ENCODE measurements around the gene HAND2. TPM values are rescaled to one million over a fixed set of nuclear protein-coding genes. Genes with fewer than 3 reads are reported as not detected.

Gene HAND2
- total and polyA plus RNA-seq, 2 experiments from 2014 or later: 0.15 TPM; not detected in 1

DNA sequence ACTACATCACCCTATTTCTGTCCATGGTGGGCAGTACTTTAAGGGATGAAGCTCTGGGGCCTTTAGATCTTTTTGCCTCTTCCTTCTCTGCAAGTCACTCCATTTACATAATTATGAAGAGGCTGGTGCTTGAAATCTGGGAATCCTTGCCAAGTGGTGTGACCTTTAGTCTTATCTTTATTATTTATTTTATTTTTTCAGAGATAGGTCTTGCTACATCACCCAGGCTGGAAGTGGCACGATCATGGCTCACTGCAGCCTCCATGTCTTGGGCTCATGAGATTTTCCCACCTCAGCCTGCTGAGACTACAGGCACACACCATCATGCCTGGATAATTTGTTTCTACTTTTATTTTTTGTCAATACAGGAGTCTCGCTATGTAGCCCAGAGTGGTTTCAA lies 34.4 kb upstream of the HAND2 start (continued):
- TF ChIP-seq, protein P1, sequence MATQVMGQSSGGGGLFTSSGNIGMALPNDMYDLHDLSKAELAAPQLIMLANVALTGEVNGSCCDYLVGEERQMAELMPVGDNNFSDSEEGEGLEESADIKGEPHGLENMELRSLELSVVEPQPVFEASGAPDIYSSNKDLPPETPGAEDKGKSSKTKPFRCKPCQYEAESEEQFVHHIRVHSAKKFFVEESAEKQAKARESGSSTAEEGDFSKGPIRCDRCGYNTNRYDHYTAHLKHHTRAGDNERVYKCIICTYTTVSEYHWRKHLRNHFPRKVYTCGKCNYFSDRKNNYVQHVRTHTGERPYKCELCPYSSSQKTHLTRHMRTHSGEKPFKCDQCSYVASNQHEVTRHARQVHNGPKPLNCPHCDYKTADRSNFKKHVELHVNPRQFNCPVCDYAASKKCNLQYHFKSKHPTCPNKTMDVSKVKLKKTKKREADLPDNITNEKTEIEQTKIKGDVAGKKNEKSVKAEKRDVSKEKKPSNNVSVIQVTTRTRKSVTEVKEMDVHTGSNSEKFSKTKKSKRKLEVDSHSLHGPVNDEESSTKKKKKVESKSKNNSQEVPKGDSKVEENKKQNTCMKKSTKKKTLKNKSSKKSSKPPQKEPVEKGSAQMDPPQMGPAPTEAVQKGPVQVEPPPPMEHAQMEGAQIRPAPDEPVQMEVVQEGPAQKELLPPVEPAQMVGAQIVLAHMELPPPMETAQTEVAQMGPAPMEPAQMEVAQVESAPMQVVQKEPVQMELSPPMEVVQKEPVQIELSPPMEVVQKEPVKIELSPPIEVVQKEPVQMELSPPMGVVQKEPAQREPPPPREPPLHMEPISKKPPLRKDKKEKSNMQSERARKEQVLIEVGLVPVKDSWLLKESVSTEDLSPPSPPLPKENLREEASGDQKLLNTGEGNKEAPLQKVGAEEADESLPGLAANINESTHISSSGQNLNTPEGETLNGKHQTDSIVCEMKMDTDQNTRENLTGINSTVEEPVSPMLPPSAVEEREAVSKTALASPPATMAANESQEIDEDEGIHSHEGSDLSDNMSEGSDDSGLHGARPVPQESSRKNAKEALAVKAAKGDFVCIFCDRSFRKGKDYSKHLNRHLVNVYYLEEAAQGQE (IDR thresholded peaks at IDR 0.05; ENCODE audit: unreplicated experiment): no peak

DNA sequence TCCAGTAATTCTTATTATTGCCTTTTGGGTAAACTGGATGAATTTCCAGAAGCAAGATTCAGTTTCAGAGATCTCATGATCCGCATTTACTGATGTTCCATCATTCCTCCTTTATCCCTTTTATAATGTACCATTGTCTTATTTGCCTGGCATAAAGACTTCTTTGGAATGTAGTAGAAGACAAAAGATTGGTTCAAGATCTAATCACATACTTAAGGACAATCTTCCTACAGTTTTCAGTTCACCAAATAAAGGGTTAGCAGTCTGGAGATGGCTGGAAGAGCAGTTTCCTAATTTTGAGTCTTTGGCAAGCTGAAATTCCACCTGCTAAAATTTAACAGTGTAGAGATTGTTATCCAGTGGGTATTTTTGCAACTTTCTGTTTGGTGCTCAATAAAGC lies 30.9 kb upstream of the HAND2 start:
- Histone ChIP-seq H2AFZ (no peak overlapping the region), H3K27ac (ENCODE audit: low read depth) (no peak overlapping the region), H3K9me2 (ENCODE audit: insufficient read depth) (no peaks in the 10 kb centered on the region), H3K4me2 (no peak overlapping the region), H3K36me3 (ENCODE audit: insufficient read depth) (no peaks in the 10 kb centered on the region), H3F3A (replicated peaks; ENCODE audit: low read depth) (no peaks in the 10 kb centered on the region), H3K27me3 (ENCODE audit: insufficient read depth) (no peaks in the 10 kb centered on the region), H3K4me3 (no peak overlapping the region), H4K20me1 (replicated peaks; ENCODE audit: insufficient read depth) (no peaks in the 10 kb centered on the region), H3K79me2 (replicated peaks; ENCODE audit: insufficient read depth) (no peaks in the 10 kb centered on the region), H3K4me1 (ENCODE audit: insufficient read depth) (no peaks in the 10 kb centered on the region)
- Mint-ChIP-seq H3K4me1 (peaks cover 7% of the 10 kb centered on the region; the same call in 2 of the 3 replicates), H3K27ac (no peak overlapping the region), H3K36me3 (ENCODE audit: low read depth) (no peaks in the 10 kb centered on the region), H3K27me3 (ENCODE audit: insufficient read depth, low read depth, poor library complexity) (peaks cover 5% of the 10 kb centered on the region), H3K4me3 (no peak overlapping the region), H3K9me3 (no peaks in the 10 kb centered on the region)
- ATAC-seq (no peak), DNase-seq (ENCODE audit: low spot score) (no peak)
- TF ChIP-seq NANOG (IDR thresholded peaks at IDR 0.05; ENCODE audit: borderline replicate concordance) (no peak), EZH2 (IDR thresholded peaks at IDR 0.05; ENCODE audit: low read depth, unreplicated experiment) (no peak), JUNB (IDR thresholded peaks at IDR 0.05; ENCODE audit: unreplicated experiment) (no peak), EZH2phosphoT487 (IDR thresholded peaks at IDR 0.05; ENCODE audit: unreplicated experiment) (no peak), ZNF331 (CRISPR knock-in tag; IDR thresholded peaks at IDR 0.05; ENCODE audit: low read depth) (no peak), ZNF114 (CRISPR knock-in tag; IDR thresholded peaks at IDR 0.05) (no peak), STAT1 (IDR thresholded peaks at IDR 0.05; ENCODE audit: unreplicated experiment) (no peak)
- TF ChIP-seq, protein P1 (IDR thresholded peaks at IDR 0.05; ENCODE audit: unreplicated experiment): no peak
- TF ChIP-seq, protein P2, sequence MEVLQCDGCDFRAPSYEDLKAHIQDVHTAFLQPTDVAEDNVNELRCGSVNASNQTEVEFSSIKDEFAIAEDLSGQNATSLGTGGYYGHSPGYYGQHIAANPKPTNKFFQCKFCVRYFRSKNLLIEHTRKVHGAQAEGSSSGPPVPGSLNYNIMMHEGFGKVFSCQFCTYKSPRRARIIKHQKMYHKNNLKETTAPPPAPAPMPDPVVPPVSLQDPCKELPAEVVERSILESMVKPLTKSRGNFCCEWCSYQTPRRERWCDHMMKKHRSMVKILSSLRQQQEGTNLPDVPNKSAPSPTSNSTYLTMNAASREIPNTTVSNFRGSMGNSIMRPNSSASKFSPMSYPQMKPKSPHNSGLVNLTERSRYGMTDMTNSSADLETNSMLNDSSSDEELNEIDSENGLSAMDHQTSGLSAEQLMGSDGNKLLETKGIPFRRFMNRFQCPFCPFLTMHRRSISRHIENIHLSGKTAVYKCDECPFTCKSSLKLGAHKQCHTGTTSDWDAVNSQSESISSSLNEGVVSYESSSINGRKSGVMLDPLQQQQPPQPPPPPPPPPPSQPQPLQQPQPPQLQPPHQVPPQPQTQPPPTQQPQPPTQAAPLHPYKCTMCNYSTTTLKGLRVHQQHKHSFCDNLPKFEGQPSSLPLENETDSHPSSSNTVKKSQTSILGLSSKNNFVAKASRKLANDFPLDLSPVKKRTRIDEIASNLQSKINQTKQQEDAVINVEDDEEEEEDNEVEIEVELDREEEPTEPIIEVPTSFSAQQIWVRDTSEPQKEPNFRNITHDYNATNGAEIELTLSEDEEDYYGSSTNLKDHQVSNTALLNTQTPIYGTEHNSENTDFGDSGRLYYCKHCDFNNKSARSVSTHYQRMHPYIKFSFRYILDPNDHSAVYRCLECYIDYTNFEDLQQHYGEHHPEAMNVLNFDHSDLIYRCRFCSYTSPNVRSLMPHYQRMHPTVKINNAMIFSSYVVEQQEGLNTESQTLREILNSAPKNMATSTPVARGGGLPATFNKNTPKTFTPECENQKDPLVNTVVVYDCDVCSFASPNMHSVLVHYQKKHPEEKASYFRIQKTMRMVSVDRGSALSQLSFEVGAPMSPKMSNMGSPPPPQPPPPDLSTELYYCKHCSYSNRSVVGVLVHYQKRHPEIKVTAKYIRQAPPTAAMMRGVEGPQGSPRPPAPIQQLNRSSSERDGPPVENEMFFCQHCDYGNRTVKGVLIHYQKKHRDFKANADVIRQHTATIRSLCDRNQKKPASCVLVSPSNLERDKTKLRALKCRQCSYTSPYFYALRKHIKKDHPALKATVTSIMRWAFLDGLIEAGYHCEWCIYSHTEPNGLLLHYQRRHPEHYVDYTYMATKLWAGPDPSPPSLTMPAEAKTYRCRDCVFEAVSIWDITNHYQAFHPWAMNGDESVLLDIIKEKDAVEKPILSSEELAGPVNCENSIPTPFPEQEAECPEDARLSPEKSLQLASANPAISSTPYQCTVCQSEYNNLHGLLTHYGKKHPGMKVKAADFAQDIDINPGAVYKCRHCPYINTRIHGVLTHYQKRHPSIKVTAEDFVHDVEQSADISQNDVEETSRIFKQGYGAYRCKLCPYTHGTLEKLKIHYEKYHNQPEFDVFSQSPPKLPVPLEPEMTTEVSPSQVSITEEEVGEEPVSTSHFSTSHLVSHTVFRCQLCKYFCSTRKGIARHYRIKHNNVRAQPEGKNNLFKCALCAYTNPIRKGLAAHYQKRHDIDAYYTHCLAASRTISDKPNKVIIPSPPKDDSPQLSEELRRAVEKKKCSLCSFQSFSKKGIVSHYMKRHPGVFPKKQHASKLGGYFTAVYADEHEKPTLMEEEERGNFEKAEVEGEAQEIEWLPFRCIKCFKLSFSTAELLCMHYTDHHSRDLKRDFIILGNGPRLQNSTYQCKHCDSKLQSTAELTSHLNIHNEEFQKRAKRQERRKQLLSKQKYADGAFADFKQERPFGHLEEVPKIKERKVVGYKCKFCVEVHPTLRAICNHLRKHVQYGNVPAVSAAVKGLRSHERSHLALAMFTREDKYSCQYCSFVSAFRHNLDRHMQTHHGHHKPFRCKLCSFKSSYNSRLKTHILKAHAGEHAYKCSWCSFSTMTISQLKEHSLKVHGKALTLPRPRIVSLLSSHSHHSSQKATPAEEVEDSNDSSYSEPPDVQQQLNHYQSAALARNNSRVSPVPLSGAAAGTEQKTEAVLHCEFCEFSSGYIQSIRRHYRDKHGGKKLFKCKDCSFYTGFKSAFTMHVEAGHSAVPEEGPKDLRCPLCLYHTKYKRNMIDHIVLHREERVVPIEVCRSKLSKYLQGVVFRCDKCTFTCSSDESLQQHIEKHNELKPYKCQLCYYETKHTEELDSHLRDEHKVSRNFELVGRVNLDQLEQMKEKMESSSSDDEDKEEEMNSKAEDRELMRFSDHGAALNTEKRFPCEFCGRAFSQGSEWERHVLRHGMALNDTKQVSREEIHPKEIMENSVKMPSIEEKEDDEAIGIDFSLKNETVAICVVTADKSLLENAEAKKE (CRISPR knock-in tag; IDR thresholded peaks at IDR 0.05): no peak
- TF ChIP-seq, protein P3, sequence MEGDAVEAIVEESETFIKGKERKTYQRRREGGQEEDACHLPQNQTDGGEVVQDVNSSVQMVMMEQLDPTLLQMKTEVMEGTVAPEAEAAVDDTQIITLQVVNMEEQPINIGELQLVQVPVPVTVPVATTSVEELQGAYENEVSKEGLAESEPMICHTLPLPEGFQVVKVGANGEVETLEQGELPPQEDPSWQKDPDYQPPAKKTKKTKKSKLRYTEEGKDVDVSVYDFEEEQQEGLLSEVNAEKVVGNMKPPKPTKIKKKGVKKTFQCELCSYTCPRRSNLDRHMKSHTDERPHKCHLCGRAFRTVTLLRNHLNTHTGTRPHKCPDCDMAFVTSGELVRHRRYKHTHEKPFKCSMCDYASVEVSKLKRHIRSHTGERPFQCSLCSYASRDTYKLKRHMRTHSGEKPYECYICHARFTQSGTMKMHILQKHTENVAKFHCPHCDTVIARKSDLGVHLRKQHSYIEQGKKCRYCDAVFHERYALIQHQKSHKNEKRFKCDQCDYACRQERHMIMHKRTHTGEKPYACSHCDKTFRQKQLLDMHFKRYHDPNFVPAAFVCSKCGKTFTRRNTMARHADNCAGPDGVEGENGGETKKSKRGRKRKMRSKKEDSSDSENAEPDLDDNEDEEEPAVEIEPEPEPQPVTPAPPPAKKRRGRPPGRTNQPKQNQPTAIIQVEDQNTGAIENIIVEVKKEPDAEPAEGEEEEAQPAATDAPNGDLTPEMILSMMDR (conservative IDR thresholded peaks at IDR 0.05; ENCODE audit: low read depth in 2 of 2): no peak

Measured in GM23338 (cell line).